Measurements from ENCODE around the gene GUCD1.
"Not testable (repeated sequence)": the region's sequence is repeated elsewhere in the genome, so short reads cannot be mapped to it uniquely, and the experiment has no call there.

GUCD1 gene

GRCh38 chr22:24563246-24563645 lies 8.3 kb upstream of the GUCD1 start:
- DNase-seq, result no peak

- DNase-seq, result no peak
Observed at GRCh38 chr22:24559471-24559870, 4.5 kb upstream of the GUCD1 start.

- peak; percentile 100 for DNase-seq
Observed at GRCh38 chr22:24555165-24556039, 464 bp upstream of the GUCD1 start, which contains the start of gene SNRPD3. Gene SNRPD3 (plus strand): TSS chr22:24555999. CDS start chr22:24557675, 1,676 bp downstream.

GRCh38 chr22:24553597-24554312 lies 1.2 kb downstream of the GUCD1 start:
- no peak for DNase-seq

GRCh38 chr22:24552503-24553286 lies 2.2 kb downstream of the GUCD1 start:
- not testable (repeated sequence) for DNase-seq

- no peak for DNase-seq
Observed at GRCh38 chr22:24550902-24551435, 4.0 kb downstream of the GUCD1 start.

- no peak for DNase-seq
Observed at GRCh38 chr22:24550028-24550901, 4.7 kb downstream of the GUCD1 start.

GRCh38 chr22:24548812-24549211 lies 6.1 kb downstream of the GUCD1 start:
- no peak for DNase-seq

- DNase-seq, result no peak
Observed at GRCh38 chr22:24543679-24544243, 11.2 kb downstream of the GUCD1 start.

GRCh38 chr22:24543185-24543601 lies 11.7 kb downstream of the GUCD1 start:
- no peak for DNase-seq

GRCh38 chr22:24542641-24543040 lies 12.3 kb downstream of the GUCD1 start:
- DNase-seq, result no peak

- no peak for DNase-seq
Observed at GRCh38 chr22:24541681-24542515, 13.0 kb downstream of the GUCD1 start.

GRCh38 chr22:24540470-24540869 lies 14.5 kb downstream of the GUCD1 start:
- DNase-seq, result no peak

GRCh38 chr22:24536089-24536488 lies 18.8 kb downstream of the GUCD1 start:
- no peak for DNase-seq

- no peak for DNase-seq
Observed at GRCh38 chr22:24535348-24535747, 19.6 kb downstream of the GUCD1 start.

GRCh38 chr22:24532075-24532474 lies 22.9 kb downstream of the GUCD1 start:
- DNase-seq, result no peak

GRCh38 chr22:24530968-24531367 lies 24.0 kb downstream of the GUCD1 start:
- DNase-seq, result not testable (repeated sequence)

GRCh38 chr22:24529898-24530297 lies 25.0 kb downstream of the GUCD1 start:
- no peak for DNase-seq

- no peak for DNase-seq
Observed at GRCh38 chr22:24526191-24526590, 28.7 kb downstream of the GUCD1 start.

GRCh38 chr22:24525416-24526037 lies 29.4 kb downstream of the GUCD1 start:
- peak; percentile 86 for DNase-seq

Data from stimulated activated CD4-positive, alpha-beta T cell treated with anti-CD3 and anti-CD28 coated beads, Interleukin-1b, Interleukin-23, amount 100 ng/mL, for 48 hours (primary cell).